Smooth muscle cell (in vitro differentiated cells): ENCODE data around the gene ADARB2. TPM values are rescaled to one million over a fixed set of nuclear protein-coding genes. Genes with fewer than 3 reads are reported as not detected.

ENCODE experiments used
- DNase-seq: peaks from one replicate; lab custom pipeline; 2025; ENCODE audit not compliant: unreplicated experiment; lab: John Stamatoyannopoulos, UW
- H2AFZ ChIP-seq: fragments of 200-600 bp; sonication (generic); 2 replicates; pipeline ENCODE4 v1.6.0; 2016; ENCODE audit warnings: antibody characterized with exemption, low read depth, mild to moderate bottlenecking
- H3F3A ChIP-seq: fragments of 200-600 bp; sonication (generic); 2 replicates; pipeline ENCODE4 v1.6.0; 2017; ENCODE audit warnings: antibody characterized with exemption, low read depth
- H3K27ac ChIP-seq: fragments of 200-600 bp; sonication (generic); 2 replicates; pipeline ENCODE4 v1.5.1; 2016; ENCODE audit warnings: low read depth, mild to moderate bottlenecking
- H3K27me3 ChIP-seq: fragments of 200-600 bp; sonication (generic); 2 replicates; pipeline ENCODE4 v1.6.1; 2016; ENCODE audit warnings: low read depth, mild to moderate bottlenecking
- H3K36me3 ChIP-seq: fragments of 200-600 bp; sonication (generic); 2 replicates; pipeline ENCODE4 v1.5.1; 2016; ENCODE audit warnings: low read depth
- H3K4me1 ChIP-seq: fragments of 200-600 bp; sonication (generic); 2 replicates; pipeline ENCODE4 v1.5.1; 2016; ENCODE audit warnings: low read depth
- H3K4me2 ChIP-seq: fragments of 200-600 bp; sonication (generic); 2 replicates; pipeline ENCODE4 v1.6.0; 2016; ENCODE audit warnings: mild to moderate bottlenecking
- H3K4me3 ChIP-seq: fragments of 200-600 bp; sonication (generic); 2 replicates; pipeline ENCODE4 v1.5.1; 2016; ENCODE audit warnings: mild to moderate bottlenecking
- H3K79me2 ChIP-seq: fragments of 200-600 bp; sonication (generic); 2 replicates; pipeline ENCODE4 v1.6.0; 2016; ENCODE audit warnings: low read depth, mild to moderate bottlenecking
- H3K9ac ChIP-seq: fragments of 200-600 bp; sonication (generic); 2 replicates; pipeline ENCODE4 v1.6.0; 2016; ENCODE audit warnings: low read depth
- H3K9me3 ChIP-seq: fragments of 200-600 bp; sonication (generic); replicated peaks from 2 replicates; pipeline ENCODE4 v1.5.1; 2016; ENCODE audit warnings: low read depth
- H4K20me1 ChIP-seq: fragments of 200-600 bp; sonication (generic); 2 replicates; pipeline ENCODE4 v1.6.0; 2016; ENCODE audit warnings: low read depth
- CTCF ChIP-seq: fragments of 200-600 bp; sonication (generic); IDR thresholded peaks from 2 replicates; pipeline ENCODE4 v1.5.1; 2017; ENCODE audit warnings: borderline replicate concordance, mild to moderate bottlenecking, antibody characterized with exemption; ENCODE audit not compliant: insufficient read depth, poor library complexity, severe bottlenecking
- WGBS: methylation state at CpG from one replicate; pipeline ENCODE4 v1.1.7; 2016; ENCODE audit warnings: low lambda C conversion rate; 5-methylcytosine and 5-hydroxymethylcytosine counted together
- polyA plus RNA-seq: library from polyadenylated mRNA; unstranded; fragments of >200 nt; fragmentation: Nextera tagmentation; extraction: Ambion mirVana; gene quantifications from 2 replicates; pipeline ENCODE4 v1.2.1, GENCODE V29; 2016
- total RNA-seq: library from RNA; depleted of rRNA; stranded (reverse); fragments of >200 nt; gene quantifications from 2 replicates; pipeline ENCODE4 v1.2.3, GENCODE V29; 2014

Gene ADARB2
- total and polyA plus RNA-seq, 2 experiments from 2014 or later = 0.13 to 0.39 TPM

DNA sequence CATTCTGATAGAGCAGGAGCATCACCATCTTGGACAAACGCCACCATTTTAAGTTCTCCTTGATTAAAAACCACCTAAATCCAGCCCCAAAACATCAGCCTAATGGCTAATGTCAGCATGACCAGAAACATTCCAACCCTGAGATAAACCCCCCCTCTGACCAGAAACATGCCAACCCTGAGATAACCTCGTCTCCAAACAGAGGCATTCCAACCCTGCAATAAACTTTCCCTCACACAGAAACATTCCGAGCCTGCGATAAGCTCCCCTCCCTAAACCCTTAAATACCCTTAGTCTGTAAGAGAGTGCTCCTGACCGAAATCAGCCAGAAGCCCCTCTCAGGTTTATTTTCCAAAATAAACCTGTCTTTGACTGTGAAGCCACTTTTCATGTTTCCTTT is 76.5 kb downstream of the ADARB2 start:
- DNase-seq = no peak
- Histone ChIP-seq H3K27me3 (no peaks in the 10 kb centered on the region), H3K79me2 (no peaks in the 10 kb centered on the region), H3K4me2 (no peak overlapping the region), H3K27ac (peak overlapping the region; percentile 15), H4K20me1 (no peaks in the 10 kb centered on the region), H3K36me3 (no peaks in the 10 kb centered on the region), H3K4me3 (no peak overlapping the region), H2AFZ (no peak overlapping the region), H3K4me1 (peaks cover 6% of the 10 kb centered on the region), H3K9ac (no peak overlapping the region), H3F3A (no peaks in the 10 kb centered on the region), H3K9me3 (no peaks in the 10 kb centered on the region)
- 31% methylated on average over 5 of the region's 5 CpGs for WGBS
- no peak for TF ChIP-seq CTCF

GRCh38 chr10:1660386-1660785 is 76.9 kb downstream of the ADARB2 start:
- no peak for DNase-seq
- Histone ChIP-seq H3K4me3 (no peak overlapping the region), H3K4me2 (no peak overlapping the region), H4K20me1 (no peaks in the 10 kb centered on the region), H3F3A (no peaks in the 10 kb centered on the region), H3K9ac (no peak overlapping the region), H3K79me2 (no peaks in the 10 kb centered on the region), H3K27me3 (no peaks in the 10 kb centered on the region), H3K4me1 (peaks cover 6% of the 10 kb centered on the region), H3K36me3 (no peaks in the 10 kb centered on the region), H3K27ac (no peak overlapping the region), H2AFZ (no peak overlapping the region), H3K9me3 (no peaks in the 10 kb centered on the region)
- TF ChIP-seq CTCF = no peak
- WGBS = 78% methylated on average over 5 of the region's 7 CpGs

DNA sequence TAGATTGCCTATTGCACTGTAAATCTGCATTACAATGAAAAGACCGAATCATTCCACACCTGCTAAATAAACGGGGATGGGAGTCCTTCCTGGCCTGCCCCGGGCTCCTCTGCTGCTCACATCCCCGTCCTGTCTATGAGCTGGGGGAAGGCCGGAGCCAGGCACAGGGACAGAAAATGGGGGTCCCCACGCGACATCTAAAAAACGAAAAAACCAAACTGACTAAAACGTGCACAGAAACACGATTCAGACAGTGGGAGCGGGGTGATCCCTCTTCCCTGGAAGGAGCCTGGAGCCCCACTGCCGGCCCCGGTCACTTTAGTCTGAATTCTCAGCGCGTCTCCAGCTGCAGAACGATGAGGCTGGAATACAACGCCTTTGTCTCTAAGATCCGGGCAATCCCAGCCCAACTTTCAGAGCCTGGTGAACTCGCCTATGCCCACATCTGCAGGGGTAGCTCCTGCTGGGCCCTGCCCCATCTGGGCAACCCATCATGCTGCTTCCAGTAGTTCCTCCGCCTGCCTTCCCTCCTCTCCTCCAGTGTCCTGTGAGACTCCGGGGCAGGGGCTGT is 78.0 kb downstream of the ADARB2 start:
- Histone ChIP-seq H3K79me2 (no peaks in the 10 kb centered on the region), H3K27ac (no peak overlapping the region), H3F3A (no peaks in the 10 kb centered on the region), H2AFZ (no peak overlapping the region), H3K4me1 (peaks cover 6% of the 10 kb centered on the region), H3K36me3 (no peaks in the 10 kb centered on the region), H3K4me2 (no peak overlapping the region), H3K9me3 (no peaks in the 10 kb centered on the region), H3K27me3 (no peaks in the 10 kb centered on the region), H4K20me1 (no peaks in the 10 kb centered on the region), H3K9ac (no peak overlapping the region), H3K4me3 (no peak overlapping the region)
- TF ChIP-seq CTCF = no peak
- DNase-seq = no peak
- WGBS = 89% methylated on average over 21 of the region's 21 CpGs

DNA sequence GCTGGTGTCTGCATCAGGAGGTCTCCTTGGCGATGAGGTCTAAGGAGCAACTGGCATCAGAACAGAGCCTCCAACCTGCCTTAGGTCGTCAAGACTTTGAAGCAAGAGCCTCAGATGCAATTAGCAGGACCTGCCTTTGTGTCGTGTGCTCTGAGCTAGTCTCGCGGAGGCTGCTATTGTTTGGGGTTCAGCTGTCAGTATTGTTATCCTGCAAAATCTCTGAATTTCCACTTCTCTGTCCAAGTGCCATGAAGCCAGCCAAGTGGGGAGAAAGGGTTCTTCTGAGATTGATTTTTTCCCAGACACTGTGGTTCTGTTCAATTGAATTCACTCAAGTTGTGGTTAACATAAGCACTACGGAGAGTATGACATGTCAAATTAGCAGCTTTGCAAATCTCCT is 78.7 kb downstream of the ADARB2 start:
- H4K20me1 ChIP-seq = no peaks in the 10 kb centered on the region

More for the DNA sequence above, 78.7 kb downstream of the ADARB2 start:
- Histone ChIP-seq H2AFZ (no peak overlapping the region), H3K4me1 (peaks cover 6% of the 10 kb centered on the region), H3K9ac (no peak overlapping the region), H3K27ac (no peak overlapping the region), H3K27me3 (no peaks in the 10 kb centered on the region), H3K36me3 (no peaks in the 10 kb centered on the region), H3F3A (no peaks in the 10 kb centered on the region), H3K79me2 (no peaks in the 10 kb centered on the region), H3K4me2 (no peak overlapping the region), H3K4me3 (no peak overlapping the region), H3K9me3 (no peaks in the 10 kb centered on the region)
- no peak for TF ChIP-seq CTCF
- WGBS = 81% methylated on average over 6 of the region's 6 CpGs
- no peak for DNase-seq
